Mesodermal cell (in vitro differentiated cells): ENCODE data around the gene POLR1B.

Experiments
- H3K27ac ChIP-seq: 2 replicates; pipeline ENCODE4 v1.7.0; 2013; ENCODE audit warnings: mild to moderate bottlenecking, low read depth, low read length, moderate library complexity; ENCODE audit not compliant: severe bottlenecking
- H3K36me3 ChIP-seq: 2 replicates; pipeline ENCODE4 v1.7.1; 2013; ENCODE audit warnings: mild to moderate bottlenecking, low read length, moderate library complexity; ENCODE audit not compliant: control insufficient read depth, insufficient read depth
- H3K4me1 ChIP-seq: one replicate; pipeline ENCODE4 v1.7.1; 2013; ENCODE audit warnings: mild to moderate bottlenecking, low read length; ENCODE audit not compliant: insufficient read depth, control insufficient read depth, poor library complexity, severe bottlenecking
- H3K4me3 ChIP-seq: 2 replicates; pipeline ENCODE4 v1.7.0; 2013; ENCODE audit warnings: low read length, control low read depth, mild to moderate bottlenecking; ENCODE audit not compliant: insufficient read depth, poor library complexity, severe bottlenecking; ENCODE audit errors: extremely low read depth
- H3K9me3 ChIP-seq: 2 replicates; pipeline ENCODE4 v1.7.1; 2013; ENCODE audit warnings: mild to moderate bottlenecking, low read length, moderate library complexity; ENCODE audit not compliant: control insufficient read depth
- WGBS, 2 experiments: methylation state at CpG; one replicate each; pipeline ENCODE4 v1.1.5; 2013; ENCODE audit warnings: missing lambda C conversion rate in 2 of 2; ENCODE audit not compliant: insufficient coverage in 2 of 2; 5-methylcytosine and 5-hydroxymethylcytosine counted together

The POLR1B gene

GRCh38 chr2:112618383-112618782, 76.1 kb downstream of the POLR1B start:
- H3K4me1 ChIP-seq, result peaks cover 8% of the 10 kb centered on the region
- no peaks in the 10 kb centered on the region for H3K36me3 ChIP-seq
- 100% methylated on average over 1 of the region's 6 CpGs; no CpG with 5 or more reads in 1 of the 2 experiments for WGBS, 2 experiments
- H3K4me3 ChIP-seq, result no peak overlapping the region
- no peaks in the 10 kb centered on the region for H3K9me3 ChIP-seq
- H3K27ac ChIP-seq, result no peak overlapping the region

DNA sequence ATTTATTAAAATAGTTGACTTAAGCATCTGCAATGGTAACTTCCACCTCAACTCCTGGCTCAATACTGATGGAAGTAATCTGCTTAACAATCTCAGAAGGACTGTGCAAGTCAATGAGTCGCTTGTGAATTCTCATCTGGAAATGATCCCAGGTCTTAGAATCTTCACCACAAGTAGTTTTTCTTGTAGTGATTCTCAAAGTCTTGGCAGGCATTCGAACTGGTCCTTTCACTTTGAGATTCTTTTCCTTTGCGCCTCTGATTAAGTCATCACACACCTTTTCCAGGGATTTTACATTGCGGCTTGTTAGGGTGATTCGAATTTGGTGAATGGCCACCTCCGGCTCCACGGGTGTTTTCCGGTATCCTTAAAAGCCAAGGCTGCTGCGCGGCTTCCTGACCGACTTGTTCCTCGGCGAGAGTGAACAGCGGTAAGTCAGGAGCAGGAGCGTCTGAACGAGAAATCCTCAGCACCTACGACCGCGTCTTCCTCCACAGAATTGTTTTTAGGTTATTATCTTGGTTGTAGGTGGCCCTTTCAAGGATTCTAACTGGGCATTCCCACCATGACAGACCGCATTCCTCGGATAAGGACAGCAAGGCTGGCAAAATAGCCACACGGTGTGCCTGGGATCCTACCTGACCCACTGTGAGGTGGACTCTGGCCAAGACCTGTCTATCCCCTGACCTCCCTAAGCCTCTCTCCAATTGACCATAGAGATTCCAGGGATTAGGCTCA, 79.7 kb downstream of the POLR1B start:
- peaks cover 25% of the 10 kb centered on the region for H3K4me1 ChIP-seq
- H3K9me3 ChIP-seq, result no peaks in the 10 kb centered on the region
- H3K36me3 ChIP-seq, result no peaks in the 10 kb centered on the region
- no peak overlapping the region for H3K4me3 ChIP-seq
- H3K27ac ChIP-seq, result no peak overlapping the region
- WGBS, 2 experiments, result 87 to 92% methylated on average over 14 to 17 of the region's 22 CpGs

GRCh38 chr2:112622528-112622849, 80.2 kb downstream of the POLR1B start:
- no peak overlapping the region for H3K27ac ChIP-seq
- WGBS, 2 experiments, result no CpG with 5 or more reads among the region's 3 CpGs
- peaks cover 30% of the 10 kb centered on the region for H3K4me1 ChIP-seq

DNA sequence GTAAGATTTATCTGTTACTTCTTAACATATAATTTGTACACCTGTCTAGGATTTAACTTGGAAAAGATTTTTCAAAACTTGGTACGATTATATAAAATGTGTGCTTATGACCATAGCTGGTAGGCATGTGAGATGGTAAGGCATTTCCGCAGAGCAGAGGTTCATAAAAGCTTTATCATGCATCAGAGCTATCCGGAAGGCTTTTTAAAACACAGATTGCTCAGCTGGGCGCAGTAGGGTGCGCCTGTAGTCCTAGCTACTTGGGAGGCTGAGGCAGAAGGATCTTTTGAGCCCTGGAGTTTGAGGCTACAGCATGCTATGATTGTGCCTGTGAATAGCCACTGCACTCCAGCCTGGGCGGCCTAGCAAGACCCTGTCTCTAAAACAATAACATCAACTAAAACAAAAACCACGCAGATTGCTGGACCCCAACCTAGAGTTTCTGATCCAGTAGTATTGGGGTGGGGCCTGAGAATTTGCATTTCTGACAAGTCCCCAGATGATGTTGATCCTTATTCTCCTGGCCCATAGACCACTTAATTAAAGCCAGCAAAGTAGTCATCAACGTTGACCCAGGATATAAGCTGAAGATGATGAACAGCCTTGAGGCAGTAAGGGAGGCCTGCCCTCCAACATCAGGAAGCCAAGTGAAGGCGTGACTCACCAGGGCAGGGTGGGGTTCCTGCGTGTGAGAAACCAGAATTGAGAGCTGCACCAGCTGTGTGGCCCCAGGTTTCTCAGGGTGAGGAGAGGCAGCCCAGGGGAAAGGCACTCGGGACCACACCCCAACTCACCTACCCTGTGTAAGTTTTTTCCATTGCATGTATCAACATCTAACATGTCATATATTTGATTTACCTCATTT, 81.9 kb downstream of the POLR1B start:
- Histone ChIP-seq H3K36me3 (no peaks in the 10 kb centered on the region), H3K9me3 (no peaks in the 10 kb centered on the region), H3K4me3 (no peak overlapping the region), H3K27ac (no peak overlapping the region), H3K4me1 (peaks cover 44% of the 10 kb centered on the region)
- WGBS, 2 experiments, result 91 to 96% methylated on average over 8 to 9 of the region's 11 CpGs

More at GRCh38 chr2:112622528-112622849, 80.2 kb downstream of the POLR1B start:
- H3K4me3 ChIP-seq, result no peak overlapping the region
- no peaks in the 10 kb centered on the region for H3K36me3 ChIP-seq
- H3K9me3 ChIP-seq, result no peaks in the 10 kb centered on the region

DNA sequence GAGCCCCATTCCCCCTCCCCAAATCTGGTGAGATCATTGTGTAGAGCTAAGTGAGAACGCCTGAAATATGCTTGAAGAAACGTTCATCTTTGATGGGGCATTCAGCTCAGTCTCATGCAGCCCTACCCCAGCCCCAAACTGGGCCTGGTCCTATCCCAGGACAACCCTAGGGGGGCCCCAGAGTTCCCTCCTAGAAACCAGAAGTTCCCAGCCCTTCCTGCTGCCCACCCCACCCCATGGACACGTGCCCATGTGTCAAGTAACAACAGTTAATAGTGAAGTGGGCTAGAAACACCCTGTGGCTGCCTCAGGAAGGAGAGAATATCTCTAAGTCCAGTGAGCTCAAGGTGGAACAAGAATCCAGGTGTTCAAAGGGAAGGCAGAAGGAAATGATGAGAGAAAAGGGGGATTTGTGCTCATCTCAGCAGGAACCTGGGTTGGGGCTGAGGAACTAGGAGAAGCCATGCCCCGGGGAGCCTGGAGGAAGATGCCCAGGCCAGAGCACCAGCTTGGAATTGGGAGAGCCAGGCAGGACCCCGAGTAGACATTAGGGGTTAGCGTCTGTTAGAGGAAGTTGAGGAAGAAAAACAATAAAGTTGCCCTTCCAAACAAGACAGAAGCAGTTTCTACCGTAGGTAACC, 83.3 kb downstream of the POLR1B start:
- Histone ChIP-seq H3K27ac (peak overlapping the region; percentile 10), H3K4me3 (no peak overlapping the region), H3K4me1 (peaks cover 58% of the 10 kb centered on the region), H3K9me3 (no peaks in the 10 kb centered on the region), H3K36me3 (no peaks in the 10 kb centered on the region)
- 91 to 92% methylated on average over 4 to 5 of the region's 7 CpGs for WGBS, 2 experiments

GRCh38 chr2:112626604-112627059, 84.4 kb downstream of the POLR1B start:
- Histone ChIP-seq H3K27ac (peak overlapping the region; percentile 81), H3K9me3 (no peaks in the 10 kb centered on the region), H3K36me3 (no peaks in the 10 kb centered on the region), H3K4me1 (peaks cover 68% of the 10 kb centered on the region), H3K4me3 (no peak overlapping the region)
- WGBS, 2 experiments, result 66 to 80% methylated on average over 5 to 6 of the region's 7 CpGs
